Heart left ventricle (tissue), 16 donors: ENCODE measurements around the gene PCDHGA1. TPM values are rescaled to one million over a fixed set of nuclear protein-coding genes. Genes with fewer than 3 reads are reported as not detected.

Source experiments
- ATAC-seq, 4 donors: fragments of 200-7000 bp; cut with Tn5 transposase; one replicate each; pipeline ENCODE4 v1.9.1; 2020 to 2022; ENCODE audit warnings: moderate library complexity in 4 of 4, mild to moderate bottlenecking in 3 of 4, moderate number of reproducible peaks in 1 of 4
- DNase-seq, 5 donors: peaks; one replicate each; pipeline ENCODE4 v3.0.0-alpha.2; 2020
- H3K27ac ChIP-seq, 12 donors: fragments of 200-600 bp; sonication (generic) in 4 of 12; one replicate each; pipeline versions ENCODE4 v1.5.0 to v1.8.0; 2016 to 2022; ENCODE audit warnings: mild to moderate bottlenecking in 2 of 12
- H3K27me3 ChIP-seq, 9 donors: fragments of 200-600 bp; sonication (generic) in 2 of 9; one replicate each; pipeline versions ENCODE4 v1.5.1 to v1.8.0; 2016 to 2022; ENCODE audit warnings: mild to moderate bottlenecking in 3 of 9
- H3K36me3 ChIP-seq, 9 donors: fragments of 200-600 bp; sonication (generic) in 2 of 9; one replicate each; pipeline versions ENCODE4 v1.5.0 to v1.8.0; 2018 to 2022; ENCODE audit warnings: mild to moderate bottlenecking in 2 of 9
- H3K4me1 ChIP-seq, 12 donors: fragments of 200-600 bp; sonication (generic) in 4 of 12; one replicate each; pipeline versions ENCODE4 v1.5.0 to v1.8.0; 2016 to 2022; ENCODE audit warnings: mild to moderate bottlenecking in 3 of 12
- H3K4me3 ChIP-seq, 12 donors: fragments of 200-600 bp; sonication (generic) in 4 of 12; one replicate each; pipeline versions ENCODE4 v1.5.0 to v1.8.0; 2017 to 2022; ENCODE audit warnings: mild to moderate bottlenecking in 9 of 12, moderate library complexity in 4 of 12
- H3K9me3 ChIP-seq, 12 donors: fragments of 200-600 bp; sonication (generic) in 4 of 12; one replicate each; pipeline versions ENCODE4 v1.5.0 to v1.8.0; 2016 to 2022; ENCODE audit warnings: mild to moderate bottlenecking in 1 of 12
- CTCF ChIP-seq, 12 donors: fragments of 200-600 bp; sonication (generic) in 4 of 12; IDR thresholded peaks; one replicate each; pipeline versions ENCODE4 v1.5.0 to v1.8.0; 2018 to 2022; ENCODE audit warnings: antibody characterized with exemption in 12 of 12, mild to moderate bottlenecking in 5 of 12
- POLR2A ChIP-seq, 2 donors: fragments of 450-650 bp; IDR thresholded peaks; one replicate each; pipeline ENCODE4 v1.6.1; 2017; ENCODE audit warnings: antibody characterized with exemption in 2 of 2, mild to moderate bottlenecking in 2 of 2, moderate library complexity in 2 of 2
- WGBS, 4 donors: extraction: QIAGEN DNeasy Blood & Tissue Kit in 2 of 4; methylation state at CpG; one replicate each; pipeline versions ENCODE4 v1.1.5 to v1.1.7; 2013 to 2018; 5-methylcytosine and 5-hydroxymethylcytosine counted together
- intact Hi-C, 10 donors: fragments of 100-400 bp; cut with DNase I; formaldehyde crosslinking; loops; one replicate each; pipeline versions ENCODE4 v1.11.1 to v1.14.2; 2022
- polyA plus RNA-seq, 2 donors: library from polyadenylated mRNA; stranded (reverse); fragments of 200-250 nt; gene quantifications; one replicate each; pipeline ENCODE4 v1.2.3, GENCODE V29; 2013
- total RNA-seq, 9 donors: library from RNA; depleted of rRNA in 2 of 9; stranded (reverse); fragments of >200 nt in 2 of 9; fragmentation: NEBNext Ultra II Directional in 3 of 9; extraction: Animal tissue kit (Norgen Biotek cat#: 25700) in 3 of 9; gene quantifications; one replicate each; pipeline versions ENCODE4 v1.1.0 to v1.2.4, GENCODE V29; 2016 to 2023
- donor health status: ischemic (EF 13 %, LVEDD 7.1; RV severe dilation, severe dysfunction).
- donor health status: healthy with polysubstance abuse.
- donor health status: DM: no; HTN: yes; CAD: no.
- donor health status: DM: no; HTN: no; CAD: no.
- donor health status: ischemic (EF 25% LVEDD 6.9; RV normal size, moderate dysfunction).
- donor health status: ischemic (EF 25% LVEDD 5.7; RV mildly dilated, moderate dysfunction).
- donor health status: healthy.
- donor health status: DM: yes; HTN: yes; CAD: no.
- donor health status: ischemic (EF 35%, LVEDD 5.7; RV mildly dilated, moderate dysfunction).
- donor health status: nonischemic (EF 11% LVEDD 7.7; RV severe dilation, severe dysfunction).
- donor health status: DM: yes; HTN: yes; CAD: no.
- donor health status: PGD.
- donor health status: ischemic (EF 29% LVEDD 5.4; RV normal size, mild dysfunction).
- donor health status: nonischemic (EF 23%, LVEDD 6.1; RV moderate dilation, normal function).

The PCDHGA1 gene
- total and polyA plus RNA-seq, 11 donors, result 1.3 to 4.9 (median 3.1) TPM

GRCh38 chr5:141507387-141508091 is 177.2 kb downstream of the PCDHGA1 start:
- TF ChIP-seq POLR2A (IDR thresholded peaks at IDR 0.05) (peak in 1 of 2 donors; percentile 12), CTCF (IDR thresholded peaks at IDR 0.05) (no peak)
- intact Hi-C loops, result no loop called here
- 35 to 44% (median 39%) methylated on average over 10 to 11 of the region's 11 CpGs for WGBS, 4 donors
- Histone ChIP-seq H3K9me3 (no peaks in the 10 kb centered on the region), H3K36me3 (peaks cover 0 to 69% (median 34%) of the 10 kb centered on the region in 9 donors), H3K27ac (peak overlapping the region; percentile 48 to 92 (median 80)), H3K4me3 (peak overlapping the region in 1 of 12 donors; percentile 32), H3K4me1 (peaks cover 7 to 52% (median 37%) of the 10 kb centered on the region in 12 donors), H3K27me3 (no peaks in the 10 kb centered on the region)
- DNase-seq (peak; percentile 64 to 78 (median 71)), ATAC-seq (peak; percentile 56 to 64 (median 62))

- H3K27ac ChIP-seq, result peak overlapping the region; percentile 65 to 92 (median 80)
- no peak for TF ChIP-seq POLR2A (IDR thresholded peaks at IDR 0.05)
- no peak for TF ChIP-seq CTCF (IDR thresholded peaks at IDR 0.05)
- H3K27me3 ChIP-seq, result no peaks in the 10 kb centered on the region
- 29 to 55% (median 43%) methylated on average over 9 of the region's 9 CpGs for WGBS, 4 donors
- H3K36me3 ChIP-seq, result peaks cover 0 to 60% (median 27%) of the 10 kb centered on the region in 9 donors
- peaks cover 8 to 61% (median 45%) of the 10 kb centered on the region in 12 donors for H3K4me1 ChIP-seq
- ATAC-seq, result peak in 2 of 4 donors; percentile 11 to 18
- no peak for DNase-seq
- intact Hi-C loops, result no loop called here
- peak overlapping the region in 8 of 12 donors; percentile 27 to 45 (median 31) for H3K4me3 ChIP-seq
- H3K9me3 ChIP-seq, result no peaks in the 10 kb centered on the region
These were observed 178.1 kb downstream of the PCDHGA1 start for GRCh38 chr5:141508440-141508797.

GRCh38 chr5:141508798-141509611 is 178.7 kb downstream of the PCDHGA1 start:
- peak in 4 of 5 donors; percentile 58 to 79 (median 76) for DNase-seq
- H3K4me1 ChIP-seq, result peaks cover 8 to 66% (median 48%) of the 10 kb centered on the region in 12 donors
- H3K27me3 ChIP-seq, result no peaks in the 10 kb centered on the region
- TF ChIP-seq CTCF (IDR thresholded peaks at IDR 0.05), result no peak
- peak in 1 of 2 donors; percentile 17 for TF ChIP-seq POLR2A (IDR thresholded peaks at IDR 0.05)
- H3K4me3 ChIP-seq, result peak overlapping the region in 9 of 12 donors; percentile 10 to 45 (median 30)
- WGBS, 4 donors, result 37 to 48% (median 46%) methylated on average over 20 to 23 of the region's 23 CpGs
- H3K36me3 ChIP-seq, result peaks cover 0 to 56% (median 23%) of the 10 kb centered on the region in 9 donors
- peak; percentile 15 to 63 (median 57) for ATAC-seq
- H3K9me3 ChIP-seq, result no peaks in the 10 kb centered on the region
- H3K27ac ChIP-seq, result peak overlapping the region; percentile 65 to 92 (median 80)
- intact Hi-C loops, result no loop called here

GRCh38 chr5:141510160-141510559 is 179.8 kb downstream of the PCDHGA1 start:
- Histone ChIP-seq H3K4me3 (no peak overlapping the region), H3K27me3 (no peaks in the 10 kb centered on the region), H3K9me3 (no peaks in the 10 kb centered on the region), H3K4me1 (peaks cover 18 to 78% (median 60%) of the 10 kb centered on the region in 12 donors), H3K36me3 (peaks cover 0 to 49% (median 29%) of the 10 kb centered on the region in 9 donors), H3K27ac (peak overlapping the region in 9 of 12 donors; percentile 2 to 92 (median 84))
- TF ChIP-seq CTCF (IDR thresholded peaks at IDR 0.05) (no peak), POLR2A (IDR thresholded peaks at IDR 0.05) (no peak)
- ATAC-seq, result no peak
- WGBS, 4 donors, result 79 to 91% (median 88%) methylated on average over 9 of the region's 9 CpGs
- DNase-seq, result no peak
- intact Hi-C loops, result loop anchor here in 6 of 10 donors (5.0 kb wide), 3 partner anchors 33 to 88 kb away; partner anchors contain the start of genes PCDHGC3 (in 5 of the 6) and PCDHGA11 (in 1 of the 6)
